NB4 (cell line): ENCODE data around the gene MT1F.

Experiments
- MYC ChIP-seq: IDR thresholded peaks from 2 replicates; pipeline ENCODE4 v1.6.1; 2011; ENCODE audit warnings: low read depth, low read length
- POLR2A ChIP-seq: IDR thresholded peaks from 2 replicates; pipeline ENCODE4 v1.6.1; 2011; ENCODE audit warnings: mild to moderate bottlenecking; ENCODE audit not compliant: insufficient read length; ENCODE audit errors: extremely low read depth
- TF ChIP-seq, protein P1 (sequence below): IDR thresholded peaks from one replicate; pipeline ENCODE4 v1.5.1; 2012; ENCODE audit warnings: low read depth, low read length
- TF ChIP-seq, protein P2 (sequence below): IDR thresholded peaks from 2 replicates; pipeline ENCODE4 v1.6.1; 2011; ENCODE audit warnings: low read depth, low read length

DNA sequence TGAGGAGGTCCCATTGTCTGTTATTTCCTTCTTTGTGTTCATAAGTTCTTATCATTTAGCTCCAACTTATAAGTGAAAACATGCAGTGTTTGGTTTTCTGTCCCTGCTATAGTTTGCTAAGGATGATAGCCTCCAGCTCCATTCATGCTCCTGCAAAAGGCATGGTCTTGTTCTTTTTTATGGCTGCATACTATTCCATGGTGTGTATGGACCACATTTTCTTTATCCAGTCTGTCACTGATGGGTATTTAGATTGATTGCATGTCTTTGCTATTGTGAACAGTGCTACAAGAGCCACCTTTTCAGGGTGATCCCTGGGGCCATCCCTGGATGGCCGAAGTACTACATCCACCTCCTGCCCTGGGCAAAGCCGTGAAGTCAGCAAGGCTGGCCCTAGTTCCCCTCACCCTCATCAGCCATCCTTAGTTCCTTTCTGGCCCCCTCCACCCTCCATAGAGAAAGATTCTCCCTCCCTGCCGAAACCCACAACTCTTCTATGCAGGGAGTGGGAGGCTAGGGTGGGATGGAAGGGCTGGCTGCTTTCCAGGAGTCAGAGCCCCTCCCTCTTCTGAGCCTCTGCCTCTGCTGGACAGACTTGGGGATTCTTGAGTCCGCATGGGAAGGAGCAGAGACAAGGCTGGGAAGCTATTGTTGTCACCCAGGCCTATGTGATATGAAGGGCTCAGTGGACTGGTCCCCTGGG is 32.8 kb downstream of the MT1F start:
- TF ChIP-seq, protein P1, sequence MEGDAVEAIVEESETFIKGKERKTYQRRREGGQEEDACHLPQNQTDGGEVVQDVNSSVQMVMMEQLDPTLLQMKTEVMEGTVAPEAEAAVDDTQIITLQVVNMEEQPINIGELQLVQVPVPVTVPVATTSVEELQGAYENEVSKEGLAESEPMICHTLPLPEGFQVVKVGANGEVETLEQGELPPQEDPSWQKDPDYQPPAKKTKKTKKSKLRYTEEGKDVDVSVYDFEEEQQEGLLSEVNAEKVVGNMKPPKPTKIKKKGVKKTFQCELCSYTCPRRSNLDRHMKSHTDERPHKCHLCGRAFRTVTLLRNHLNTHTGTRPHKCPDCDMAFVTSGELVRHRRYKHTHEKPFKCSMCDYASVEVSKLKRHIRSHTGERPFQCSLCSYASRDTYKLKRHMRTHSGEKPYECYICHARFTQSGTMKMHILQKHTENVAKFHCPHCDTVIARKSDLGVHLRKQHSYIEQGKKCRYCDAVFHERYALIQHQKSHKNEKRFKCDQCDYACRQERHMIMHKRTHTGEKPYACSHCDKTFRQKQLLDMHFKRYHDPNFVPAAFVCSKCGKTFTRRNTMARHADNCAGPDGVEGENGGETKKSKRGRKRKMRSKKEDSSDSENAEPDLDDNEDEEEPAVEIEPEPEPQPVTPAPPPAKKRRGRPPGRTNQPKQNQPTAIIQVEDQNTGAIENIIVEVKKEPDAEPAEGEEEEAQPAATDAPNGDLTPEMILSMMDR: no peak
- TF ChIP-seq POLR2A: no peak
- TF ChIP-seq, protein P2, sequence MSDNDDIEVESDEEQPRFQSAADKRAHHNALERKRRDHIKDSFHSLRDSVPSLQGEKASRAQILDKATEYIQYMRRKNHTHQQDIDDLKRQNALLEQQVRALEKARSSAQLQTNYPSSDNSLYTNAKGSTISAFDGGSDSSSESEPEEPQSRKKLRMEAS: no peak
- no peak for TF ChIP-seq MYC
